BE2C (cell line): ENCODE results near the gene MYOCD.

ENCODE experiments used
- DNase-seq: peaks from one replicate; pipeline ENCODE4 v3.0.0-alpha.2; 2020
- H3K27me3 ChIP-seq: fragments of 250-450 bp; sonication (Bioruptor Pico); 2 replicates; pipeline ENCODE4 v1.5.1; 2020; ENCODE audit warnings: mild to moderate bottlenecking
- H3K36me3 ChIP-seq: fragments of 250-450 bp; sonication (Bioruptor Pico); 2 replicates; pipeline ENCODE4 v1.5.1; 2020; ENCODE audit warnings: mild to moderate bottlenecking
- H3K4me1 ChIP-seq: fragments of 250-450 bp; sonication (Bioruptor Pico); 2 replicates; pipeline ENCODE4 v1.5.1; 2020
- H3K4me3 ChIP-seq: 2 replicates; pipeline ENCODE4 v1.5.1; 2011; ENCODE audit warnings: low read depth, low read length
- H3K9me3 ChIP-seq: fragments of 250-450 bp; sonication (Bioruptor Pico); 2 replicates; pipeline ENCODE4 v1.5.1; 2020
- TF ChIP-seq, protein P1 (sequence below): IDR thresholded peaks from 2 replicates; pipeline ENCODE4 v1.5.1; 2012; ENCODE audit warnings: mild to moderate bottlenecking, low read depth, low read length

Gene MYOCD

DNA sequence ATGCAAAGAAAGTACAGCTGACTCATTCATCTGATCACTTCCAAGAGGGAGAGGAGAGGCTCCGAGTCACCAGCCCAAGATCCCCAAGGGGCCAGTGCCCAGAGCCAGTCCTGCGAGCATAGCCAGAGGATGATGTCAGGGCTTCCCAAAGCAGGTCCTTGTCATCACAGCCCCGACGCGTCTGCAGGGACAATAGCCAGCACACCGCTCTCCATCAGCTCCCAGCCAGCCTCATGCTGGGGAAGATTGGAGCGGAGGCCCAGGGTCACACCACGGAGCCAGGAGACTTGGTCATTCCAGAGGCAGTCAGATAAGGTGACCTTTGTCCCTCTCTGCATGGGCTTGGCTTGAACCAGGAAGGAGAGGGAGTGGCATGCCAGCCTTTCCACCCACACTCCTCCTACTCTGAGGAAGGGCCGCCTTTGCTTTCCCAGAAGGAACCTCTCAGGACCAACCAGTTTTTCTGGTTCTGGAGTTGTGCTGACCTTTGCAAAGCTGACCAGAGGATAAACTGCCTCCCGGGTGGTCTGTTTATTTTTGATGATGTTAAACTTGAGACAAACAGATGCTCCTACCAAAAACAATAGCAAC is 65.3 kb downstream of the MYOCD start:
- no peaks in the 10 kb centered on the region for H3K9me3 ChIP-seq
- TF ChIP-seq, protein P1, sequence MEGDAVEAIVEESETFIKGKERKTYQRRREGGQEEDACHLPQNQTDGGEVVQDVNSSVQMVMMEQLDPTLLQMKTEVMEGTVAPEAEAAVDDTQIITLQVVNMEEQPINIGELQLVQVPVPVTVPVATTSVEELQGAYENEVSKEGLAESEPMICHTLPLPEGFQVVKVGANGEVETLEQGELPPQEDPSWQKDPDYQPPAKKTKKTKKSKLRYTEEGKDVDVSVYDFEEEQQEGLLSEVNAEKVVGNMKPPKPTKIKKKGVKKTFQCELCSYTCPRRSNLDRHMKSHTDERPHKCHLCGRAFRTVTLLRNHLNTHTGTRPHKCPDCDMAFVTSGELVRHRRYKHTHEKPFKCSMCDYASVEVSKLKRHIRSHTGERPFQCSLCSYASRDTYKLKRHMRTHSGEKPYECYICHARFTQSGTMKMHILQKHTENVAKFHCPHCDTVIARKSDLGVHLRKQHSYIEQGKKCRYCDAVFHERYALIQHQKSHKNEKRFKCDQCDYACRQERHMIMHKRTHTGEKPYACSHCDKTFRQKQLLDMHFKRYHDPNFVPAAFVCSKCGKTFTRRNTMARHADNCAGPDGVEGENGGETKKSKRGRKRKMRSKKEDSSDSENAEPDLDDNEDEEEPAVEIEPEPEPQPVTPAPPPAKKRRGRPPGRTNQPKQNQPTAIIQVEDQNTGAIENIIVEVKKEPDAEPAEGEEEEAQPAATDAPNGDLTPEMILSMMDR = no peak
- H3K4me3 ChIP-seq = no peak overlapping the region
- no peak for DNase-seq
- no peaks in the 10 kb centered on the region for H3K36me3 ChIP-seq
- no peaks in the 10 kb centered on the region for H3K27me3 ChIP-seq
- H3K4me1 ChIP-seq = no peaks in the 10 kb centered on the region

DNA sequence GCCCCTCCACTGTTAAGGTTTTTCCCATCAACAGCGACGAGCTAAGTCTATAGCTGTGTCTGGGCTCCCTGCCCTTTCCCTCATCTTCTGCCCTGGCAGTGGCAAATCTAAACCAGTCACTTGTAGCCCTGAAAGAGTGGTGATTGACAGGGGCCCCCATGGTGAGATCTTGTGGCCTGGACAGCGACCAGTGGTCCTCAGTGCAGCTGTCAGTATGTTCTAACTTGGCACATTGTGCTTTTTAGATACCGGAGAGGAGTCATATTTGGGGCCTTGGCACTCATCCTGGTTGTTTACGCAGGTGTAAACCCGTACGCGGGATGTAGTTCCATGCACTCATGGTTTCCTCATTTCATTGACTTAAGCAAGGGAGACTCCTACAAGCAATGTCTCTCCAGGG is 66.1 kb downstream of the MYOCD start:
- DNase-seq = no peak
- H3K4me3 ChIP-seq = no peak overlapping the region
- H3K4me1 ChIP-seq = no peaks in the 10 kb centered on the region
- no peaks in the 10 kb centered on the region for H3K36me3 ChIP-seq
- TF ChIP-seq, protein P1 = no peak
- H3K9me3 ChIP-seq = no peaks in the 10 kb centered on the region
- H3K27me3 ChIP-seq = no peaks in the 10 kb centered on the region

DNA sequence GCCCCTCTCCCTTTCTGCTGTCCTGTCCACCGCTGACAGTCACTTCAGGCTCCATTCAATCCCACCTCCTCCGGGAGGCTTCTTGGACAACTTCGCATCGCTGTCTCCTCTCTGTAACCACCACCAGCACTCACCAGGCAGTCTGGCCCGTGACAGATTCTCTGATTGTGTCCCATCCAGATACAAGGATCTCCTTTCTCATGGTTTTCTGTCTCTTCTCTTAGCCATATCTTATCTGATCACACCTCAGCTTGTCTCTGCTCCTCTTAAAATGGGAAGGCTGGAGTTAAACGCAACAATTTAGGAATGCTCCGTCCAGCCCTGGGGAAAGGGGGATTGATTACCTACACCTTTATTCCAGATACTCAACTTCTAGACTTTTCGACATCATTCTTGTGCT is 66.7 kb downstream of the MYOCD start:
- TF ChIP-seq, protein P1 = no peak
- DNase-seq = no peak
- Histone ChIP-seq H3K4me1 (no peaks in the 10 kb centered on the region), H3K9me3 (no peaks in the 10 kb centered on the region), H3K4me3 (no peak overlapping the region), H3K36me3 (no peaks in the 10 kb centered on the region), H3K27me3 (no peaks in the 10 kb centered on the region)

DNA sequence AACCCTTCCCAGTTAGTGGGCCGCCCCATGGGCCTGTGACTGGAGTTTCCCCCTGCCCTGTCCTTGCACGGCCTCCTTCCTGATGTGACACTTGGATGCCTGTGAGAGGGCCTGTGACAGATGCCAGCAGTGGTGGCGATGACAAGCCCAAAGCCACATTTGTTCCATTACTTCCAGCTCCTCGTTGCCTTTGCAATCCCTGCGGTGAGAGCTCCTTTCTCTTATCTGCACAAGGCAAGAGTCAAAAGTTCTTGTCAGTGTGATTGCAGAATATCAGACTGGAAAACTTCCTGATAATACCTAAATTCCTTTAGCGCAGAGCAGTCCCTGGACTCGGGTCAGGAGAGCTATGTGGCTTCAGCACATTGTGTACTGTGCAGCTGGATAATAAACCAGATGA is 69.2 kb downstream of the MYOCD start:
- Histone ChIP-seq H3K36me3 (no peaks in the 10 kb centered on the region), H3K9me3 (no peaks in the 10 kb centered on the region), H3K4me3 (no peak overlapping the region), H3K4me1 (no peaks in the 10 kb centered on the region), H3K27me3 (no peaks in the 10 kb centered on the region)
- TF ChIP-seq, protein P1 = no peak
- DNase-seq = no peak

DNA sequence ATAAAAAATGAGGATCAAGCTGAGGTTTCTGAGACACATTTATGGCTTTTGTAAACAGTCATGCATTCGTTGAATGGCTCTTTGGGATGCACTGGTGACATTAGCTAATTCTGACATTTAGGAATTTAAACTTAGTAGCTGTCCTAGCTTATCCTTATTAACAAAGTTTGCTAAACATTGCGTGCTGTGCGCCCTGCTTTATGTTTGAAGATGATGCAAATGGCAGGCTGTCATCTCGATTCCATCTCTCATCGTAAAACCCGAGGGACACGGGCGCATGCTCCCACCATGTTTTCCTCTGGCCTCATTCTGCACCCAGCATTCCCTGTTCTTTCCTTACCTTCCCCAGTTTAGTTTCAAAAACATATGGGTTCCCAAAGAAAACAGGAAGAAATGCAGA is 69.8 kb downstream of the MYOCD start:
- no peak overlapping the region for H3K4me3 ChIP-seq
- DNase-seq = no peak
- H3K4me1 ChIP-seq = no peaks in the 10 kb centered on the region
- no peaks in the 10 kb centered on the region for H3K9me3 ChIP-seq
- H3K36me3 ChIP-seq = no peaks in the 10 kb centered on the region
- no peaks in the 10 kb centered on the region for H3K27me3 ChIP-seq
- TF ChIP-seq, protein P1 = no peak

DNA sequence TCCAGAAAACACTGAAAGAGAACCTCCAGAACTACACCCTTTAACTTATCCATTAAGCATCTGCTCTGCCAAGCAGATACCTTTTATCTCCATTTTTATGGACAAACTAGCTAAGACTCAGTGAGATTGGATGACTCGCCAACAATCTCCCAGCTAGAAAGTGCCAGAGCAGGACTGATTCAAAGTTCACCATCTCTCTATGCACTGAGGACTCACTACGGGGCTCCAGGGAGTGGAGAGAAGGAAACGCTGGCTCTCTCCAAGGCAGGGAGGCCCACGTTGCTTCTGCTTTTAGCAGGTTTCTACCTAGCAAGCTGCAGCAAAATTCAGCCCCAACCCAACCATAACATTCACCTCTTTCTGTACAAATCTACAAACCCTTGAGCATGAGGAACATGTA is 70.8 kb downstream of the MYOCD start:
- no peak for DNase-seq
- Histone ChIP-seq H3K4me3 (no peak overlapping the region), H3K4me1 (no peaks in the 10 kb centered on the region), H3K9me3 (no peaks in the 10 kb centered on the region), H3K36me3 (no peaks in the 10 kb centered on the region), H3K27me3 (no peaks in the 10 kb centered on the region)
- TF ChIP-seq, protein P1 = no peak
